Body of pancreas (tissue), 4 donors: ENCODE results near the gene MGAT4D.

Experiments
- CTCF ChIP-seq, 7 experiments: fragments of 450-650 bp in 4 of 7; fragments of 200-600 bp in 3 of 7; sonication (generic) in 3 of 7; IDR thresholded peaks; one replicate each; pipeline ENCODE4 v1.5.1; 2016 to 2019; ENCODE audit warnings: antibody characterized with exemption in 7 of 7
- POLR2A ChIP-seq, 3 donors: fragments of 450-650 bp; IDR thresholded peaks; one replicate each; pipeline ENCODE4 v1.6.1; 2016; ENCODE audit warnings: antibody characterized with exemption in 3 of 3, mild to moderate bottlenecking in 2 of 3

GRCh38 chr4:140485939-140486338 is 12.2 kb downstream of the MGAT4D start:
- no peak for TF ChIP-seq CTCF (IDR thresholded peaks at IDR 0.05)
- TF ChIP-seq POLR2A (IDR thresholded peaks at IDR 0.05) = no peak
